HCT116 (cell line): ENCODE results near the gene MRPL34. TPM values are rescaled to one million over a fixed set of nuclear protein-coding genes. Genes with fewer than 3 reads are reported as not detected.

Experiments
- ATAC-seq: fragments of 200-7000 bp; cut with Tn5 transposase; 2 replicates; pipeline ENCODE4 v1.9.1; 2020; ENCODE audit warnings: mild to moderate bottlenecking, moderate library complexity
- BruUV-seq: library from RNA; stranded (reverse); fragments of 400-500 nt; replicated peaks from 2 replicates; lab custom pipeline; 2021; lab: Mats Ljungman, UMichigan
- CTCF ChIA-PET: fragments of 300-600 bp; sonication (Branson Sonifier 250); formaldehyde crosslinking; loops from one replicate; lab custom pipeline; 2021; ENCODE audit warnings: antibody characterized with exemption; lab: Charles Lee
- POLR2A ChIA-PET: fragments of 300-600, 350-600 bp; sonication (Branson Sonifier 250); formaldehyde crosslinking; loops from one replicate; lab custom pipeline; 2021; ENCODE audit warnings: antibody characterized with exemption; lab: Charles Lee
- RAD21 ChIA-PET, 2 experiments: fragments of 300-600 bp; sonication (Branson Sonifier 250); formaldehyde crosslinking; loops; one replicate each; lab custom pipeline; 2023; ENCODE audit warnings: low total read pairs in 2 of 2; ENCODE audit not compliant: uncharacterized antibody in 2 of 2, unreplicated experiment in 2 of 2, low non-redundant PET in 1 of 2; lab: Charles Lee
- DNase-seq: peaks from one replicate; pipeline ENCODE4 v3.0.0-alpha.2; 2010; ENCODE audit warnings: low read depth, low spot score
- H2AFZ ChIP-seq: fragments of 200-600 bp; shearing (Covaris generic), sonication (generic); 2 replicates; pipeline ENCODE4 v1.6.1; 2017; ENCODE audit warnings: low read depth, mixed run types, mixed read lengths, antibody characterized with exemption, low read length; ENCODE audit not compliant: poor library complexity, severe bottlenecking
- H3K27ac ChIP-seq: 2 replicates; pipeline ENCODE4 v1.5.1; 2012; ENCODE audit warnings: low read depth, low read length
- H3K27me3 ChIP-seq: fragments of 200-600 bp; sonication (generic); 2 replicates; pipeline ENCODE4 v1.6.1; 2016; ENCODE audit warnings: mixed run types, low read length, mixed read lengths; ENCODE audit not compliant: insufficient read depth
- H3K36me3 ChIP-seq, 2 experiments: fragments of 200-500 bp in 1 of 2; fragments of 200-600 bp in 1 of 2; sonication (Bioruptor generic) in 1 of 2; sonication (generic) in 1 of 2; 2 replicates each; pipeline versions ENCODE4 v1.5.1 to v1.6.1; 2014 to 2016; ENCODE audit warnings: low read length in 2 of 2, inconsistent platforms in 1 of 2, mixed read lengths in 1 of 2, mixed run types in 1 of 2; ENCODE audit not compliant: insufficient read depth in 2 of 2, control insufficient read depth in 1 of 2
- H3K4me1 ChIP-seq, 2 experiments: fragments of 200-600 bp in 1 of 2; sonication (generic) in 1 of 2; 2 replicates each; pipeline versions ENCODE4 v1.5.1 to v1.6.1; 2012 to 2017; ENCODE audit warnings: low read length in 2 of 2, inconsistent platforms in 1 of 2, mild to moderate bottlenecking in 1 of 2, mixed read lengths in 1 of 2, mixed run types in 1 of 2, moderate library complexity in 1 of 2; ENCODE audit not compliant: insufficient read depth in 2 of 2, control insufficient read depth in 1 of 2
- H3K4me2 ChIP-seq: fragments of 200-600 bp; sonication (generic); 2 replicates; pipeline ENCODE4 v1.6.1; 2017; ENCODE audit warnings: mixed run types, low read length, mixed read lengths
- H3K4me3 ChIP-seq, 2 experiments: fragments of 200-600 bp in 1 of 2; sonication (generic) in 1 of 2; replicated peaks in 1 of 2; 2 replicates each; pipeline ENCODE4 v1.5.1; 2011 to 2016; ENCODE audit warnings: low read length in 2 of 2, control low read depth in 1 of 2, low read depth in 1 of 2, mild to moderate bottlenecking in 1 of 2, mixed read lengths in 1 of 2, mixed run types in 1 of 2
- H3K79me2 ChIP-seq: fragments of 200-600 bp; sonication (generic); 2 replicates; pipeline ENCODE4 v1.6.1; 2017; ENCODE audit warnings: mild to moderate bottlenecking, mixed run types, low read length, moderate library complexity, mixed read lengths; ENCODE audit not compliant: insufficient read depth
- H3K9ac ChIP-seq: fragments of 200-600 bp; sonication (generic); 2 replicates; pipeline ENCODE4 v1.6.1; 2016; ENCODE audit warnings: low read length, mixed read lengths
- H3K9me2 ChIP-seq: fragments of 200-600 bp; sonication (generic), shearing (Covaris generic); 2 replicates; pipeline ENCODE4 v1.6.1; 2017; ENCODE audit warnings: mixed run types, mild to moderate bottlenecking, moderate library complexity; ENCODE audit not compliant: insufficient read depth
- H3K9me3 ChIP-seq, 2 experiments: fragments of 200-500 bp in 1 of 2; fragments of 200-600 bp in 1 of 2; sonication (Bioruptor generic) in 1 of 2; sonication (generic) in 1 of 2; 2 replicates each; pipeline ENCODE4 v1.6.1; 2014 to 2017; ENCODE audit warnings: low read length in 2 of 2, mixed read lengths in 2 of 2, inconsistent platforms in 1 of 2, low read depth in 1 of 2, mild to moderate bottlenecking in 1 of 2, mixed run types in 1 of 2, moderate library complexity in 1 of 2; ENCODE audit not compliant: control insufficient read depth in 1 of 2, insufficient read depth in 1 of 2
- H4K20me1 ChIP-seq: fragments of 200-600 bp; sonication (generic), shearing (Covaris generic); 2 replicates; pipeline ENCODE4 v1.6.1; 2017; ENCODE audit warnings: mixed run types, mild to moderate bottlenecking, moderate library complexity; ENCODE audit not compliant: insufficient read depth
- CTCF ChIP-seq, 3 experiments: fragments of 200-600 bp in 1 of 3; sonication (generic) in 1 of 3; IDR thresholded peaks in 2 of 3; conservative IDR thresholded peaks in 1 of 3; 2 replicates each; pipeline ENCODE4 v1.5.1; 2012 to 2017; ENCODE audit warnings: low read depth in 2 of 3, low read length in 2 of 3, antibody characterized with exemption in 1 of 3, borderline replicate concordance in 1 of 3, control low read depth in 1 of 3, mild to moderate bottlenecking in 1 of 3, mixed read lengths in 1 of 3, mixed run types in 1 of 3, moderate library complexity in 1 of 3; ENCODE audit not compliant: insufficient read depth in 1 of 3
- EGR1 ChIP-seq: IDR thresholded peaks from 2 replicates; pipeline ENCODE4 v1.6.1; 2012; ENCODE audit warnings: low read depth
- EZH2phosphoT487 ChIP-seq: fragments of 200-600 bp; IDR thresholded peaks from 2 replicates; pipeline ENCODE4 v1.6.1; 2018; ENCODE audit warnings: antibody characterized with exemption, borderline replicate concordance
- MAX ChIP-seq: IDR thresholded peaks from 2 replicates; pipeline ENCODE4 v1.6.1; 2012
- POLR2A ChIP-seq: IDR thresholded peaks from 2 replicates; pipeline ENCODE4 v1.7.0; 2011; ENCODE audit warnings: borderline replicate concordance; ENCODE audit not compliant: insufficient read depth, insufficient read length; ENCODE audit errors: extremely low read depth
- RAD21 ChIP-seq: IDR thresholded peaks from 2 replicates; pipeline ENCODE4 v1.6.1; 2012; ENCODE audit warnings: low read depth, mild to moderate bottlenecking
- TCF7L2 ChIP-seq: IDR thresholded peaks from 2 replicates; pipeline ENCODE4 v1.7.0; 2011; ENCODE audit warnings: borderline replicate concordance, inconsistent platforms; ENCODE audit not compliant: insufficient read depth, insufficient read length; ENCODE audit errors: extremely low read depth
- ZFX ChIP-seq: fragments of 450-650 bp; IDR thresholded peaks from 2 replicates; pipeline ENCODE4 v1.6.1; 2017
- intact Hi-C: fragments of 100-400 bp; cut with micrococcal nuclease; formaldehyde crosslinking; loops from 2 replicates; pipeline ENCODE4 v1.10.0; 2022
- total RNA-seq: library from RNA; stranded (reverse); gene quantifications from one replicate; pipeline ENCODE4 v1.2.1, GENCODE V29; 2021; ENCODE audit not compliant: unreplicated experiment

Gene MRPL34
- total RNA-seq, 1 experiment from 2014 or later = 114 TPM

DNA sequence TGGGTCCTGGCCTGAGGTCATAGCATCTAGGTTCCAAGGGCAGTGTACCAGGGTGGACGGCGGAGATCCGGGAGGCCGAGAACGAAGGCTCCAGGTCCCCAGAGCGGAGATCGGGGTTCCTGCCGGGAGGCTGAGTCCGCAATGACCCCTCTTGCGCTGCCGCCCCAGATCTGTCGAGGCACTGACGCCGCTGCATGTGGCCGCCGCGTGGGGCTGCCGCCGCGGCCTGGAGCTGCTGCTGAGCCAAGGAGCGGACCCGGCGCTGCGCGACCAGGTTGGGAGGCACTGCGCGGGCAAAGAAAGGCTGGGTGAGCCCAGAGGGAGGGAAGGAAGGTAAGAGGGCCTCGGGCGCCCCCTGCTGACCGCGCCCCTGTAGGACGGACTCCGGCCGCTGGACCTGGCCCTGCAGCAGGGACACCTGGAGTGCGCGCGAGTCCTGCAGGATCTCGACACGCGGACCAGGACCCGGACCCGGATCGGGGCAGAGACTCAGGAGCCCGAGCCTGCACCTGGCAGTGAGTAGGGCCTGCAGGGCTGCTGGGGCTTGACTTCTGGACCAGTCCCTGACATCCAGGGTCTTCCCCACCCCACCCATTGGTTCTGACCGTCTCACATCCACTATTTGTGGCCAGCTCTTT lies 23.1 kb upstream of the MRPL34 start:
- Histone ChIP-seq H3K9me3 (no peaks in the 10 kb centered on the region), H3K36me3 (peaks cover 0 to 7% of the 10 kb centered on the region in 2 experiments; a peak in 1 of 4 replicates), H3K4me2 (peak overlapping the region; percentile 82), H3K9ac (peak overlapping the region; percentile 76), H4K20me1 (no peaks in the 10 kb centered on the region), H3K79me2 (peaks cover 12% of the 10 kb centered on the region; the same call in 1 of the 2 replicates), H3K4me3 (peak overlapping the region; percentile 44 to 63), H3K27ac (peak overlapping the region; percentile 74), H3K4me1 (peaks cover 0 to 26% of the 10 kb centered on the region in 2 experiments; a peak in 2 of 4 replicates), H3K9me2 (no peaks in the 10 kb centered on the region), H3K27me3 (no peaks in the 10 kb centered on the region), H2AFZ (no peak overlapping the region)
- TF ChIP-seq MAX (peak; percentile 82), ZFX (peak; percentile 30; the same call in 1 of the 2 replicates), POLR2A (peak; percentile 40), EGR1 (no peak), EZH2phosphoT487 (no peak), TCF7L2 (peak; percentile 39), CTCF (IDR thresholded peaks at IDR 0.05 in 2 of 3, conservative IDR thresholded peaks at IDR 0.05 in 1 of 3; ENCODE audit: borderline replicate concordance in 1 of 3, insufficient read depth in 1 of 3, low read depth in 2 of 3, low read length in 2 of 3) (peak; percentile 83 to 93 (median 91)), RAD21 (peak; percentile 96)
- POLR2A ChIA-PET = interaction anchor here (0.7 to 2.3 kb wide), 2 partner anchors 16 to 1186 kb away, joined by 3 to 8 read pairs; partner anchors contain the start of gene BABAM1
- RAD21 ChIA-PET = no interaction called here
- peak; percentile 57 for DNase-seq
- ATAC-seq = peak; percentile 88
- intact Hi-C loops = loop anchor here (1.0 to 5.0 kb wide), 3 partner anchors 77 to 505 kb away; no protein-coding TSS in a partner anchor
- BruUV-seq = no TSS peak
- CTCF ChIA-PET = interaction anchor here (0.8 to 1.0 kb wide), 4 partner anchors 16 to 214 kb away, joined by 3 to 7 read pairs (median 4); partner anchors contain the start of gene BABAM1
